Nephron (organoid): ENCODE data around the gene ELMO1.

Experiments used
- H3K27ac Mint-ChIP-seq, 3 experiments: 2 replicates each; pipeline ENCODE4 v1.8.0; 2020; ENCODE audit warnings: mixed read lengths in 3 of 3, mild to moderate bottlenecking in 2 of 3, moderate library complexity in 1 of 3
- H3K27me3 Mint-ChIP-seq: 2 replicates; pipeline ENCODE4 v1.8.0; 2021; ENCODE audit warnings: low read depth, mild to moderate bottlenecking, moderate library complexity, mixed read lengths
- H3K36me3 Mint-ChIP-seq: 2 replicates; pipeline ENCODE4 v1.8.0; 2020; ENCODE audit warnings: low read depth, mixed read lengths
- H3K4me1 Mint-ChIP-seq: 2 replicates; pipeline ENCODE4 v1.8.0; 2020; ENCODE audit warnings: mixed read lengths
- H3K4me3 Mint-ChIP-seq, 3 experiments: 2 replicates each; pipeline ENCODE4 v1.8.0; 2020; ENCODE audit warnings: mild to moderate bottlenecking in 3 of 3, mixed read lengths in 3 of 3, moderate library complexity in 2 of 3
- H3K9me3 Mint-ChIP-seq: 2 replicates; pipeline ENCODE4 v1.8.0; 2020; ENCODE audit warnings: mixed read lengths
- TF ChIP-seq, protein P1 (sequence below), 3 experiments: fragments of 200-600 bp; sonication (generic); IDR thresholded peaks; one replicate each; pipeline ENCODE4 v1.5.0; 2021; ENCODE audit warnings: antibody characterized with exemption in 3 of 3; ENCODE audit not compliant: unreplicated experiment in 3 of 3

ELMO1 gene

DNA sequence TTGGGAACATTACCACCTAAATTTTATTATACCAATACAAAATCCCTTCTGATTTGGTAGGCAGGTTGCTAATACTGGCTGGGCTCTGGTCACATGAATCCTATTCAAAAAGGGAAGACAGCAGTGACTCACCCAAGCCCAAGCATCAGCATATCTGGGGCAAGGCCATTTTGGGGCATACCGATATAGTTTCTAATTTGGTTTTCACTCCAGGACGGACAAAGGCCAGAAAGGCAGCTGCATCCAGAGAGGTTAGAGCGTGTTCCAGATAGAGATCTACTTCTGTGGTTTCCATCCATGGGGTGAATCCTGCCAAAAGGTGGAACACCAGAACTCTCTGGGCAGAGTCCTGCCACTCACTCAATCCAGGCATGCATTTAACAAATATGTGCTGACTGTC is 335.8 kb downstream of the ELMO1 start:
- H3K9me3 Mint-ChIP-seq, result no peaks in the 10 kb centered on the region
- peaks cover 18% of the 10 kb centered on the region for H3K4me1 Mint-ChIP-seq
- no peaks in the 10 kb centered on the region for H3K36me3 Mint-ChIP-seq
- H3K27me3 Mint-ChIP-seq, result no peaks in the 10 kb centered on the region
- H3K27ac Mint-ChIP-seq, result no peak overlapping the region
- TF ChIP-seq, protein P1, sequence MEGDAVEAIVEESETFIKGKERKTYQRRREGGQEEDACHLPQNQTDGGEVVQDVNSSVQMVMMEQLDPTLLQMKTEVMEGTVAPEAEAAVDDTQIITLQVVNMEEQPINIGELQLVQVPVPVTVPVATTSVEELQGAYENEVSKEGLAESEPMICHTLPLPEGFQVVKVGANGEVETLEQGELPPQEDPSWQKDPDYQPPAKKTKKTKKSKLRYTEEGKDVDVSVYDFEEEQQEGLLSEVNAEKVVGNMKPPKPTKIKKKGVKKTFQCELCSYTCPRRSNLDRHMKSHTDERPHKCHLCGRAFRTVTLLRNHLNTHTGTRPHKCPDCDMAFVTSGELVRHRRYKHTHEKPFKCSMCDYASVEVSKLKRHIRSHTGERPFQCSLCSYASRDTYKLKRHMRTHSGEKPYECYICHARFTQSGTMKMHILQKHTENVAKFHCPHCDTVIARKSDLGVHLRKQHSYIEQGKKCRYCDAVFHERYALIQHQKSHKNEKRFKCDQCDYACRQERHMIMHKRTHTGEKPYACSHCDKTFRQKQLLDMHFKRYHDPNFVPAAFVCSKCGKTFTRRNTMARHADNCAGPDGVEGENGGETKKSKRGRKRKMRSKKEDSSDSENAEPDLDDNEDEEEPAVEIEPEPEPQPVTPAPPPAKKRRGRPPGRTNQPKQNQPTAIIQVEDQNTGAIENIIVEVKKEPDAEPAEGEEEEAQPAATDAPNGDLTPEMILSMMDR (IDR thresholded peaks at IDR 0.05; ENCODE audit: unreplicated experiment in 3 of 3), result no peak
- no peak overlapping the region for H3K4me3 Mint-ChIP-seq

DNA sequence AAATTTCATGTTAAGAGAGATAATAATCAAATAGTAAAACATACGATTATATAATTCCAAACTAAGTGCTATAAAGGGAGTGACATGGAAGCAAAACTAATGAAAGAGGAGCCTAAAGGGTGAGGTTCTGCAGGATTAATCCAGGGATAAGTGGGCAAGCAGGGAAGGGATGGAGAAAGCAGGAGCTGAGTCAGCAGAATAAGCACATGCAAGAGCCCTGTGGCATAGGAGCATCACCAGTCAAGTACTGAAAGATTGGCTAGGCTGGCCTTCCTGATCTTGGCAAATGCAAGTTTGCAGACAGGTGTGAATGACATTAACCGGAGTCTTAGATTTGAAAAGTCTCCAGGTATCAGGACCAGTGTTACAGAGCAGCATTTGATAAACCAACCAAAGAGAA is 336.4 kb downstream of the ELMO1 start:
- TF ChIP-seq, protein P1 (IDR thresholded peaks at IDR 0.05; ENCODE audit: unreplicated experiment in 3 of 3), result no peak
- no peaks in the 10 kb centered on the region for H3K9me3 Mint-ChIP-seq
- H3K27me3 Mint-ChIP-seq, result no peaks in the 10 kb centered on the region
- no peak overlapping the region for H3K27ac Mint-ChIP-seq
- no peak overlapping the region for H3K4me3 Mint-ChIP-seq
- H3K4me1 Mint-ChIP-seq, result peaks cover 18% of the 10 kb centered on the region
- H3K36me3 Mint-ChIP-seq, result no peaks in the 10 kb centered on the region

DNA sequence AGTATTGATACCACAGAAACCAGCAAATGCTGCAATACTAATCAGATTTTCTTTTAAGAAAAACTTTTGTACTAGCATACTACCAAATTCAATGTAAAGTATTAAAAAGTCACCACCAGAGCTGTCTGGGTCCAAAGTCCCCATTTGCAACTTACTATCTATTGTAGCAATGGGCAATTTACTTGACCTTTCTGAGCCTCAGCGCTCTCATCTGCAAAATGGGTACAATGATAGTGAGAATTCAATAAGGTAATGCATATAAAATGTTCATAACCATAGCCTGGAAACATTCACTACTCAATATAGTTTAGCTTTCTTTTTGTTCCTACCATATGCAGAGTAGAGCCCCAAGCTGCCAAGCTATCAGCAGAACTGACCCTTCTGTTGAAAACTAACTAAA is 337.2 kb downstream of the ELMO1 start:
- TF ChIP-seq, protein P1 (IDR thresholded peaks at IDR 0.05; ENCODE audit: unreplicated experiment in 3 of 3), result no peak
- H3K27me3 Mint-ChIP-seq, result no peaks in the 10 kb centered on the region
- peaks cover 18% of the 10 kb centered on the region for H3K4me1 Mint-ChIP-seq
- no peak overlapping the region for H3K4me3 Mint-ChIP-seq
- no peaks in the 10 kb centered on the region for H3K36me3 Mint-ChIP-seq
- no peak overlapping the region for H3K27ac Mint-ChIP-seq
- no peaks in the 10 kb centered on the region for H3K9me3 Mint-ChIP-seq

DNA sequence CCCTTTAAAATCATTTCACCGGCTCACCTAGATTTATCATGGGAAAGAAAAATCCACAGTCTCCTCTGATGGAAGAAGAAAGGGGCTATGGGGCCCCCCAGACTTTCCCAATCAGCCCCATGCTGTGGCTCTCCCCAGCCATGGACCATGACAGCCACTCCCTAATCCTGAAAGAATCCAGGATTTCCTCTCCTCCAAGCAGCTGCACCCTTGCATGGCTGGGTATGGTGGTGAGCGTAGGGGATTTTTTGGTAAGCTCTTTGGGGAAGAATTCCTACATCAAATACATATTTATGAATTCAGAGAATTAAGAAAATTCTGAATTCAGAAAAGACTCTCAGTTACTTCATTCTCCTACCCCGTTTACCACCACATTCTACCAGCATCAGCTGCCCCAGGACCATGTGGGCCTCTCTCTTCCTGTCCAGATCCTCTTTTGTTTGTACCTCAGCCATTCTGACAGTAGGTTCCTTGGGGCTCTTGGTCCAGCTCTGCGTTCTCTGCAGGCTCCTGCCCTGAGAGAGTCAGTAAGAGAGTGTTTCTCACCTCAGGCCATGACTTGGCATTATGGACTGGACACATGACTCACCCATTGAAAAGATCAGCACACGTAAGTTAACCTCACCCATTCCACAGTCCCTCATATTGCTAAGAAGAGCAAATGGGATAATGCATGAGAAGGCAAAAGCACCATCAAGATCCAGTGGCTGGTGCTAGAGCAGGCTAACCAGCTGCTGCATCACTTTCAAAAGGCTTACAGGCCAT is 337.8 kb downstream of the ELMO1 start:
- no peaks in the 10 kb centered on the region for H3K9me3 Mint-ChIP-seq
- no peak overlapping the region for H3K4me3 Mint-ChIP-seq
- TF ChIP-seq, protein P1 (IDR thresholded peaks at IDR 0.05; ENCODE audit: unreplicated experiment in 3 of 3), result no peak
- no peaks in the 10 kb centered on the region for H3K27me3 Mint-ChIP-seq
- H3K36me3 Mint-ChIP-seq, result no peaks in the 10 kb centered on the region
- peaks cover 18% of the 10 kb centered on the region for H3K4me1 Mint-ChIP-seq
- H3K27ac Mint-ChIP-seq, result no peak overlapping the region

DNA sequence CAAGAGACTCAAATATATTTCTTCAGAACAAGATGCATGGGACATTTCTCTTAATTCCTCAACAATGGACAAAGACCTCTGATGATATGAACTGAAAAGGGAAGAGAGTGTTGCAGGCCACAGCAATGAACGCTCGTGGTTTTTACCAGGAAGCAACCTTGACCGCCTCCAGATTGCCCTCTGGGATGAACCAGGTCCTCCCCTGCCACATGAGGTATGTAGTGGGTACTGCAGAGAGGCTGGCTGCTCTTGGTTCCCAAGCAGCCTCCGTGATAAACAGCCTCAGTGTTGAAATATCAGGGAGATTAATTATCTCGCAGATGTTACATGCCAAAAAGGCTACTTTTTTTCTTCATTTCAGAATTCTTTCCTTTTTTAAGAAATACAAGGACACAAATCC is 338.8 kb downstream of the ELMO1 start:
- Mint-ChIP-seq H3K4me3 (no peak overlapping the region), H3K9me3 (no peaks in the 10 kb centered on the region), H3K4me1 (peaks cover 18% of the 10 kb centered on the region), H3K36me3 (no peaks in the 10 kb centered on the region), H3K27me3 (no peaks in the 10 kb centered on the region), H3K27ac (peak overlapping the region in 2 of 3 experiments; percentile 13 to 26)
- TF ChIP-seq, protein P1 (IDR thresholded peaks at IDR 0.05; ENCODE audit: unreplicated experiment in 3 of 3), result peak in 1 of 3 experiments; percentile 7
